HL-60 (cell line): ENCODE results near the gene UBE2E3.

Experiments used
- DNase-seq, 2 experiments: peaks; one replicate each; pipeline ENCODE4 v3.0.0-alpha.2; 2010 to 2020; ENCODE audit warnings: low read depth in 1 of 2, low spot score in 1 of 2
- H3K27ac ChIP-seq: fragments of 250-450 bp; sonication (Bioruptor Pico); replicated peaks from 2 replicates; pipeline ENCODE4 v1.5.1; 2020; ENCODE audit warnings: mild to moderate bottlenecking, moderate library complexity
- H3K27me3 ChIP-seq: fragments of 250-450 bp; sonication (Bioruptor Pico); 2 replicates; pipeline ENCODE4 v1.5.1; 2021; ENCODE audit warnings: mild to moderate bottlenecking, moderate library complexity; ENCODE audit not compliant: insufficient read depth, poor library complexity, severe bottlenecking
- H3K4me3 ChIP-seq: replicated peaks from 2 replicates; pipeline ENCODE4 v1.5.1; 2011; ENCODE audit warnings: mild to moderate bottlenecking, control low read depth, low read length; ENCODE audit not compliant: insufficient read depth
- GABPA ChIP-seq: IDR thresholded peaks from 2 replicates; pipeline ENCODE4 v1.6.1; 2012; ENCODE audit warnings: low read depth
- POLR2AphosphoS5 ChIP-seq: IDR thresholded peaks from 2 replicates; pipeline ENCODE4 v1.6.1; 2012; ENCODE audit warnings: low read depth
- SPI1 ChIP-seq: IDR thresholded peaks from 2 replicates; pipeline ENCODE4 v1.6.1; 2012; ENCODE audit warnings: low read depth, mild to moderate bottlenecking, borderline replicate concordance
- long read RNA-seq: library from polyadenylated mRNA; unstranded; transcript quantifications from one replicate; pipeline ENCODE4 v2.0.0, GENCODE V29; 2020
- TF ChIP-seq, protein P1 (sequence below): IDR thresholded peaks from one replicate; pipeline ENCODE4 v1.5.1; 2011; ENCODE audit warnings: low read length, control low read depth, inconsistent platforms; ENCODE audit not compliant: insufficient read depth
- TF ChIP-seq, protein P2 (sequence below): IDR thresholded peaks from 2 replicates; pipeline ENCODE4 v1.6.1; 2012; ENCODE audit warnings: low read depth; ENCODE audit not compliant: insufficient replicate concordance

The UBE2E3 gene
- long read RNA-seq, transcript UBE2E3-202 (6 exons, 1,570 nt): major isoform, 34 of 36 reads
- long read RNA-seq, partial matches to known transcripts: 2 of 36 reads
- long read RNA-seq, other reads (novel, unspliced or antisense): 0 of 36 reads

DNA sequence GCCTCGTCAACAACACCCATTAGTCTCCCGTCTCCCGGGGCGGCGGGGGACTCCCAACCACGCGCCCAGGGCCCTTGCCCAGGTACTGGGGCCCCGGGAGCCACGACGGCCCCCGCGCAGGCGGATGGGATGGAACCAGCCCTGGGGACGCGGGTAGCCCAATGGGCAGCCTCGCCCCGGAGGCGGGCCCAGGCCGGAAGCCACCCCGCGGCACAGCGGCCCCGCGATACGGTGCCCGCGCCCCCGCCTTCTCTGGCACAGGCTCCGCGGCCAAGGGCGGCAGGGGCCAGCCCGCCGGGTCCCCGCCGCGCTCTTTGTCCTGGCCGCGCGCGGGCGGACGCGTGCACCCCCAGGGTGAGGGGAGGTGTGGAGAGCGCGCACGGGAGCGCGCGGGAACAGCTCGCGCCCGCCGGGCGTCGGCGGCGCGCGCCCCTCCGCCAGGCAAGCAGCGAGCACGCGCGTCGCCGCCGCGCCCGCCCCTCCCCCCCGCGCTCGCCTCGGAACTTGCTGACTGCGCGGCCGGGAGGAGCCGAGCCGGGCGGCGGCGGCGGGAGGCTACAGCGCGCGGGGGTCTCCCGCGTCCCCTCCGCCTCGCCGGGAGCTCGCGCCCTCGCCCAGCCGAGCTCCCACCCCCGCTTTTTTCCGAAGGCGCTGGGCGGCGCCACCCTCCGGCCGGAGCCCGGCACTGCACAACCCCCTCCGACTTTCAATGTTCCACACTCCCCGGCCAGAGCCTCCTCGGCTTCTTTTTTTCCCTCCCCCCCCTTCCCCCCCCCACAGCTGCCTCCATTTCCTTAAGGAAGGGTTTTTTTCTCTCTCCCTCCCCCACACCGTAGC is at the start of gene UBE2E3:
Gene UBE2E3 (plus strand): TSS at position 500 of the 837 bp plus-strand sequence. CDS start 1,438 bp downstream, outside the sequence.
- H3K27me3 ChIP-seq: peaks cover 1% of the 10 kb centered on the region
- H3K4me3 ChIP-seq: peak within 1 kb of the TSS; percentile 63
- DNase-seq: peak; percentile 43 to 75
- TF ChIP-seq, protein P1, sequence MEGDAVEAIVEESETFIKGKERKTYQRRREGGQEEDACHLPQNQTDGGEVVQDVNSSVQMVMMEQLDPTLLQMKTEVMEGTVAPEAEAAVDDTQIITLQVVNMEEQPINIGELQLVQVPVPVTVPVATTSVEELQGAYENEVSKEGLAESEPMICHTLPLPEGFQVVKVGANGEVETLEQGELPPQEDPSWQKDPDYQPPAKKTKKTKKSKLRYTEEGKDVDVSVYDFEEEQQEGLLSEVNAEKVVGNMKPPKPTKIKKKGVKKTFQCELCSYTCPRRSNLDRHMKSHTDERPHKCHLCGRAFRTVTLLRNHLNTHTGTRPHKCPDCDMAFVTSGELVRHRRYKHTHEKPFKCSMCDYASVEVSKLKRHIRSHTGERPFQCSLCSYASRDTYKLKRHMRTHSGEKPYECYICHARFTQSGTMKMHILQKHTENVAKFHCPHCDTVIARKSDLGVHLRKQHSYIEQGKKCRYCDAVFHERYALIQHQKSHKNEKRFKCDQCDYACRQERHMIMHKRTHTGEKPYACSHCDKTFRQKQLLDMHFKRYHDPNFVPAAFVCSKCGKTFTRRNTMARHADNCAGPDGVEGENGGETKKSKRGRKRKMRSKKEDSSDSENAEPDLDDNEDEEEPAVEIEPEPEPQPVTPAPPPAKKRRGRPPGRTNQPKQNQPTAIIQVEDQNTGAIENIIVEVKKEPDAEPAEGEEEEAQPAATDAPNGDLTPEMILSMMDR: peak; percentile 24
- TF ChIP-seq, protein P2, sequence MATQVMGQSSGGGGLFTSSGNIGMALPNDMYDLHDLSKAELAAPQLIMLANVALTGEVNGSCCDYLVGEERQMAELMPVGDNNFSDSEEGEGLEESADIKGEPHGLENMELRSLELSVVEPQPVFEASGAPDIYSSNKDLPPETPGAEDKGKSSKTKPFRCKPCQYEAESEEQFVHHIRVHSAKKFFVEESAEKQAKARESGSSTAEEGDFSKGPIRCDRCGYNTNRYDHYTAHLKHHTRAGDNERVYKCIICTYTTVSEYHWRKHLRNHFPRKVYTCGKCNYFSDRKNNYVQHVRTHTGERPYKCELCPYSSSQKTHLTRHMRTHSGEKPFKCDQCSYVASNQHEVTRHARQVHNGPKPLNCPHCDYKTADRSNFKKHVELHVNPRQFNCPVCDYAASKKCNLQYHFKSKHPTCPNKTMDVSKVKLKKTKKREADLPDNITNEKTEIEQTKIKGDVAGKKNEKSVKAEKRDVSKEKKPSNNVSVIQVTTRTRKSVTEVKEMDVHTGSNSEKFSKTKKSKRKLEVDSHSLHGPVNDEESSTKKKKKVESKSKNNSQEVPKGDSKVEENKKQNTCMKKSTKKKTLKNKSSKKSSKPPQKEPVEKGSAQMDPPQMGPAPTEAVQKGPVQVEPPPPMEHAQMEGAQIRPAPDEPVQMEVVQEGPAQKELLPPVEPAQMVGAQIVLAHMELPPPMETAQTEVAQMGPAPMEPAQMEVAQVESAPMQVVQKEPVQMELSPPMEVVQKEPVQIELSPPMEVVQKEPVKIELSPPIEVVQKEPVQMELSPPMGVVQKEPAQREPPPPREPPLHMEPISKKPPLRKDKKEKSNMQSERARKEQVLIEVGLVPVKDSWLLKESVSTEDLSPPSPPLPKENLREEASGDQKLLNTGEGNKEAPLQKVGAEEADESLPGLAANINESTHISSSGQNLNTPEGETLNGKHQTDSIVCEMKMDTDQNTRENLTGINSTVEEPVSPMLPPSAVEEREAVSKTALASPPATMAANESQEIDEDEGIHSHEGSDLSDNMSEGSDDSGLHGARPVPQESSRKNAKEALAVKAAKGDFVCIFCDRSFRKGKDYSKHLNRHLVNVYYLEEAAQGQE: no peak
- peak within 1 kb of the TSS; percentile 56 for H3K27ac ChIP-seq

DNA sequence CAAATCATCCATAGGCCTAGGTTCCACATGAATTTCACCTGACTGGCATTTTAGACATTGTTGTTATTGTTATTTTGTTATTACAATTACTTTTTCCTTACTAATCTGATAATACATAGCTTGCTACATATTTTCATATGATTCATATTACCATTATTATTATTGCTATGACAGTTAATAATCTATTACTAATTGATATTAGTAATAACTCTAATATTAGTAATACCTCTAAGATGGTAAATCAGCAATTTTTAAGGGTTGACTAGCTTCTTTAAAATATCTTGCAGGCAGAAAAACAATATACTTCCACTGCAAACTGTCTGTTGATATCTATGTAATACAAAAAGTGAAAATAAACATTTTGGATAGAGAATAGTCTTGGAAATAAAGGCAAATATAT is 48.6 kb upstream of the UBE2E3 start:
- DNase-seq: no peak
- Histone ChIP-seq H3K27ac (no peak overlapping the region), H3K4me3 (no peak overlapping the region), H3K27me3 (no peaks in the 10 kb centered on the region)
- TF ChIP-seq, protein P1: no peak
- TF ChIP-seq, protein P2: no peak
- no peak for TF ChIP-seq SPI1
- TF ChIP-seq POLR2AphosphoS5: no peak
- TF ChIP-seq GABPA: no peak

DNA sequence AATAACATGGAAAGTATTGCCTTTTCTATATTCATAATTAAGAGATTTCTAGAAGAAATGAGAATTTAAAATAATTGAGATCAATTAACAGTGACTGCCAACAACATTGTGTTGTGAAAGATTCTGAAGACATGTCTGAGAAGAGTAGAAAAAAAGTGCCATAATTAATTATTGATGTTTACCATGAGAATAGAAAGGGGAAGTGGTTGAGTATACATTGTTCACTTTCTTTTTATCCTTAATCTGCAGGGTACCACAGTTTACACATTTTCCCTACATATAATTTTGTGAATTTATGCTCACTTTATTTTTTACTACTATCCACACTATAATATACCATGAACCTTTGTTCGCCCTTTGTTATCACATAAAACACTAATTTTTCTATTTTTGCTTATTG is 47.1 kb upstream of the UBE2E3 start:
- no peak for DNase-seq
- Histone ChIP-seq H3K4me3 (no peak overlapping the region), H3K27me3 (no peaks in the 10 kb centered on the region), H3K27ac (no peak overlapping the region)
- TF ChIP-seq GABPA: no peak
- TF ChIP-seq, protein P1: no peak
- TF ChIP-seq POLR2AphosphoS5: no peak
- TF ChIP-seq SPI1: peak; percentile 39; the same call in 1 of the 2 replicates
- TF ChIP-seq, protein P2: no peak
